ENCODE measurements around the gene MEGF6. TPM values are rescaled to one million over a fixed set of nuclear protein-coding genes. Genes with fewer than 3 reads are reported as not detected.

The MEGF6 gene
- total RNA-seq, 6 experiments from 2014 or later, result 2.2 to 9.6 (median 4.4) TPM

DNA sequence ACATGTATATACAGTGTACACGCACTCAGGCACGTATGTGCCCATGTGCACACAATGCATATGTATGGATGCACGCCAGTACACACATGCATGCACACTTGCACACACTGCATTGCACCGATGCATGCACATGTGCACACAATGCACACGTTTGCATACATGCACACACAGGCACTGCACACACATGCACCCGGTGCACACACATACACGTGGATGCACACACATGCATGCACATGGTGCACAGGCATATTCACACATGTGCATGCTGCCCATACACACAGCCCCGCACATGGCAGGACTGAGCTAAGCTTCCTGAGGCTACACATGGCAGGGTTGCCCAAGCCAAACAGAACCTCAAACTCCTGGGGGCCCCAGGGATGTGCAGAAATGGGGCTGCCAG lies 137.3 kb downstream of the MEGF6 start:
- intact Hi-C loops (cut with DNase I), result no loop called here
- H3K4me3 ChIP-seq, result no peak overlapping the region
- no peak for TF ChIP-seq POLR2A (IDR thresholded peaks at IDR 0.05)
- TF ChIP-seq, protein P1, sequence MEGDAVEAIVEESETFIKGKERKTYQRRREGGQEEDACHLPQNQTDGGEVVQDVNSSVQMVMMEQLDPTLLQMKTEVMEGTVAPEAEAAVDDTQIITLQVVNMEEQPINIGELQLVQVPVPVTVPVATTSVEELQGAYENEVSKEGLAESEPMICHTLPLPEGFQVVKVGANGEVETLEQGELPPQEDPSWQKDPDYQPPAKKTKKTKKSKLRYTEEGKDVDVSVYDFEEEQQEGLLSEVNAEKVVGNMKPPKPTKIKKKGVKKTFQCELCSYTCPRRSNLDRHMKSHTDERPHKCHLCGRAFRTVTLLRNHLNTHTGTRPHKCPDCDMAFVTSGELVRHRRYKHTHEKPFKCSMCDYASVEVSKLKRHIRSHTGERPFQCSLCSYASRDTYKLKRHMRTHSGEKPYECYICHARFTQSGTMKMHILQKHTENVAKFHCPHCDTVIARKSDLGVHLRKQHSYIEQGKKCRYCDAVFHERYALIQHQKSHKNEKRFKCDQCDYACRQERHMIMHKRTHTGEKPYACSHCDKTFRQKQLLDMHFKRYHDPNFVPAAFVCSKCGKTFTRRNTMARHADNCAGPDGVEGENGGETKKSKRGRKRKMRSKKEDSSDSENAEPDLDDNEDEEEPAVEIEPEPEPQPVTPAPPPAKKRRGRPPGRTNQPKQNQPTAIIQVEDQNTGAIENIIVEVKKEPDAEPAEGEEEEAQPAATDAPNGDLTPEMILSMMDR (IDR thresholded peaks at IDR 0.05), result no peak
- WGBS (ENCODE audit: insufficient coverage, low coverage, low lambda C conversion rate, missing lambda C conversion rate), result no CpG with 5 or more reads among the region's 8 CpGs
- DNase-seq (no peak), ATAC-seq (no peak)
- H3K9me3 ChIP-seq, result no peaks in the 10 kb centered on the region
- no peaks in the 10 kb centered on the region for H3K27me3 ChIP-seq
- no peaks in the 10 kb centered on the region for H3K4me1 ChIP-seq
- no peaks in the 10 kb centered on the region for H3K36me3 ChIP-seq
- H3K27ac ChIP-seq, result no peak overlapping the region

DNA sequence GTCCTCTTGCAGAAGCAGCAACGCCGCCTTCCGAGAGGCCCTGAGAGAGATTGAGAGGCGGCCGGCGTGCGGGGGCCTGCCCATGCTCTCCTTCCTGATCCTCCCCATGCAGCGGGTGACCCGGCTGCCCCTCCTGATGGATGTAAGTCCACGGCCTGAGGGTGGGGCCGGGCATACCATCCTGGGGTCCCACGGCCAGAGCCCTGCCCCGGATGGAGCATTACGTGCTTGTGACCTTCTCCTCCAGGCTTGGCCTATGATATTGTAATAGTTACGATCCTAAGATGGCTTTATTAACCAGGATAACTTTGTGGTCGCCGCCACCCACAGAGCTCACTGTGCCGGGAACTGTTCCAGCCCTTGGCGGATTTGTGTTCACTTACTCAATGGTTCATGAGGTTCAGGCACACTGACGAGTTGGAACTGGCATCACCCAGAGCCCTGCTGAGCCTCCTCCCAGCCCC lies 137.9 kb downstream of the MEGF6 start:
- Histone ChIP-seq H3K27ac (no peak overlapping the region), H3K4me1 (no peaks in the 10 kb centered on the region), H3K4me3 (no peak overlapping the region), H3K27me3 (no peaks in the 10 kb centered on the region), H3K9me3 (no peaks in the 10 kb centered on the region), H3K36me3 (no peaks in the 10 kb centered on the region)
- DNase-seq (no peak), ATAC-seq (peak in 1 of 4 donors; percentile 12)
- intact Hi-C loops (cut with DNase I), result no loop called here
- 62% methylated on average over 6 of the region's 20 CpGs for WGBS (ENCODE audit: insufficient coverage, low coverage, low lambda C conversion rate, missing lambda C conversion rate)
- TF ChIP-seq, protein P1 (IDR thresholded peaks at IDR 0.05), result no peak

DNA sequence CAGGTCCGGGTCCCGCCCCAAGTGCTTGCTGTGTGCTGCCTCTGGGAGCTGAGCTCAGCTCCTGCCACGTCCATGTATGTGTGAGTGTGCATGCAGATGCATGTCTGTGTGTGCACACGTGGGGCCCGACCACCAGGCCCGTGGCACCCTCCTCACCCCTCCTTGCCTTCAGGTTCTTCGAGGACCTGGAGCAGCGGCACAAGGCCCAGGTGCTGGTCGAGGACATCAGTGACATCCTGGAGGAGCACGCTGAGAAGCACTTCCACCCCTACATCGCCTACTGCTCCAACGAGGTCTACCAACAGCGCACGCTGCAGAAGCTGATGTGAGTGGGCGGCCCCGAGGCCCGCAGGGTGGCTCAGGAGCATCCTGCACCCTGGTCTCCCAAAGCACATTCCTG lies 138.4 kb downstream of the MEGF6 start:
- no peaks in the 10 kb centered on the region for H3K4me1 ChIP-seq
- no CpG with 5 or more reads among the region's 17 CpGs for WGBS (ENCODE audit: insufficient coverage, low coverage, low lambda C conversion rate, missing lambda C conversion rate)
- no peak for ATAC-seq
- H3K4me3 ChIP-seq, result no peak overlapping the region
- DNase-seq, result no peak
- H3K36me3 ChIP-seq, result no peaks in the 10 kb centered on the region
- intact Hi-C loops (cut with DNase I), result no loop called here
- TF ChIP-seq POLR2A (IDR thresholded peaks at IDR 0.05), result no peak
- TF ChIP-seq, protein P1 (IDR thresholded peaks at IDR 0.05), result no peak
- no peaks in the 10 kb centered on the region for H3K27me3 ChIP-seq
- no peak overlapping the region for H3K27ac ChIP-seq
- no peaks in the 10 kb centered on the region for H3K9me3 ChIP-seq

DNA sequence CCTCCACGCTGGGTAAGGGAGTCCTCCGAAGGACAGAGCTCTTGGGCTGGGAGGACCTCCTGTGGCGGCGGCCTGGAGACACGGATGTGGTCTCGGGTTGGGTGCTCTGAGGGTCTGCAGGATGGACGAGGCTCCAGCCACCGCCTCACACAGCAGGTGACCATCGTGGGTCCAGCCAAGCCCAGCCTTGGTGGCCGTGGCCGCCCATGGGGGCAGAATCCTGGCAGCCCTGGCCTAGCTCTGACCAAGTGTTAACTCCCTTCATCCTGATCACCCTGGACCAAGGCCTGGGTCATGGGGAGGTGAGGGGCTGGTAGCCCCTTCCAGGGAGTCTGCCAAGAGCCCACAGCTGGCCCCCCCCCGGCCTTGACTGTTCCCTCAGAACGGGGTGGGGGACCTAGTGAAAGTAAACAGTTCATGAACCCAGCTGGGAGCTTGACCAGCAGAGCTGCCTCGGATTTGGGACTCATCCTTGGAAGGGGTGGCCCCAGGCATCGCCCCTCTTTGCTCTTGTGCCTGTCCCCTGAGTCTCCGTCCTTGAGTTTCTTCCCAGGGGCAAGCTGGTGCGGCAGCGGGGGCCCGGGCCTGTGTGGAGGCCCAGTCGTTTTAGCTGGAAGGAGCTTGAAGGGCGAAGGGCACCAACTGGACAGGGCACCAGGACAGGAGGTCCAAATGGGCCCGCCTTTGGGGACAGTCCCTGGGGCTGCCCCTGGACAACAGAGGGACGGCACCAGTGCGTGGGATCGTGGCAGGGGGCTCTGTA lies 139.0 kb downstream of the MEGF6 start:
- no peaks in the 10 kb centered on the region for H3K27me3 ChIP-seq
- no peak for DNase-seq

More for the DNA sequence above, 139.0 kb downstream of the MEGF6 start:
- intact Hi-C loops (cut with DNase I), result no loop called here
- WGBS (ENCODE audit: insufficient coverage, low coverage, low lambda C conversion rate, missing lambda C conversion rate), result 83% methylated on average over 7 of the region's 25 CpGs
- no peak for ATAC-seq
- no peaks in the 10 kb centered on the region for H3K9me3 ChIP-seq
- no peak overlapping the region for H3K27ac ChIP-seq
- H3K4me1 ChIP-seq, result no peaks in the 10 kb centered on the region
- H3K4me3 ChIP-seq, result no peak overlapping the region
- no peaks in the 10 kb centered on the region for H3K36me3 ChIP-seq
- TF ChIP-seq POLR2A (IDR thresholded peaks at IDR 0.05), result no peak
- TF ChIP-seq, protein P1 (IDR thresholded peaks at IDR 0.05), result no peak

All from right lobe of liver (tissue), 6 donors.